ENCODE results near the gene SLC45A1.

DNA sequence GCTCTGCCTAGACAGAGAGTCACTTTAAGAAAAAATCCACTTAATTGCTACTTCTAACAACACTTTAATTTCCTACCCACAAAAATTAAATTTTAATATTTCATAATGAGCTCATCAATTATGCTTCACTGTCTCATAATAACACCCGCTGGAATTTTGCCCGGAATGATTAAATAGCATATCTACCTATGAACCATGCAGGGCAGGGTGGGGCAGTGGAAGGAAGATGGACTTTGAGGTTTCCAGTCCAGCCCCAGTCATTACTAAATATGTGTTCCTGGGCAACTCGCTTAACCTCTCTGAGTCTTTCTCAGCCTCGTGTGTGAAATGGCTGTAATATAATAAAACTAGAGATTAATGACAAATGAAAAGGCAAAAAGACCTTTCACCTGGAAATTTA is 32.8 kb upstream of the SLC45A1 start:
- no peak for TF ChIP-seq CTCF (conservative IDR thresholded peaks at IDR 0.05)
- no peak for TF ChIP-seq EZH2 (IDR thresholded peaks at IDR 0.05; ENCODE audit: low read depth)

All from PC-9 (cell line).